Gastroesophageal sphincter (tissue), 3 donors: ENCODE data around the gene PNMT.

Experiments
- CTCF ChIP-seq, 4 experiments: fragments of 200-600 bp in 2 of 4; fragments of 450-650 bp in 2 of 4; sonication (generic) in 1 of 4; IDR thresholded peaks; one replicate each; pipeline ENCODE4 v1.5.1; 2017 to 2019; ENCODE audit warnings: antibody characterized with exemption in 4 of 4, mild to moderate bottlenecking in 2 of 4, moderate library complexity in 2 of 4
- POLR2AphosphoS5 ChIP-seq: sonication (generic); formaldehyde crosslinking; IDR thresholded peaks from one replicate; pipeline ENCODE4 v1.6.1; 2017; ENCODE audit warnings: antibody characterized with exemption

DNA sequence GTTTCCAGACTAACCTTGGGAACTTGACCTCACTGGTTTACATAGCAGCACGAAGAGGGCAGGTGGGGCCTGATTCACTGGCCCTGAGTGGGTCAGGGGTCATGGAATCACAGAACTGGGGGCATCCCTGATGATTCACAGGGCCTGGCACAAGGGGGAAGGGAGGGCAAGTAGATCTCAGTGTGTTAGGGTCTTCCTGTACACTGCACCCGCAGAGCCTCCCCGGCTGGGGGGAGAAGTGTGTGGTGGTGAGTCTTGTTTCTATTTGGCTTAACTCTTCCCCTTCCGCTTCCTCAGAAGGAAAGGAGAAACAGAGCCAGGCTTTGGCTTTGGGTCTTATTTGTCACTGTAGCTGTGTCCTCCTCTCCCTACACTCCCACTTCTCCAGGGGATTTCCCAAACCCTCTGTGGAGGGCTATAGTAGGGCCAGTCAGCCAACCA, 27.6 kb upstream of the PNMT start:
- TF ChIP-seq POLR2AphosphoS5 (no peak), CTCF (IDR thresholded peaks at IDR 0.05) (no peak)
